Pulmonary artery endothelial cell (primary cell): ENCODE results near the gene NRROS. TPM values are rescaled to one million over a fixed set of nuclear protein-coding genes. Genes with fewer than 3 reads are reported as not detected.
"Not testable (repeated sequence)": the region's sequence is repeated elsewhere in the genome, so short reads cannot be mapped to it uniquely, and the experiment has no call there.

Source experiments
- DNase-seq: peaks from one replicate; pipeline ENCODE4 v3.0.0-alpha.2; 2011; ENCODE audit warnings: low read depth, low spot score
- total RNA-seq: library from RNA; depleted of rRNA; stranded (reverse); fragments of >200 nt; gene quantifications from 2 replicates; pipeline ENCODE4 v1.2.3, GENCODE V29; 2014

NRROS gene
- 2.0 and 4.8 TPM in 2 replicates for total RNA-seq

- no peak for DNase-seq
Measured at GRCh38 chr3:196639483-196640296, at the start of gene NRROS. Gene NRROS, plus strand, starts transcription at chr3:196639694. Its CDS starts 14,846 bp downstream, at chr3:196654540.

GRCh38 chr3:196590279-196590678 lies 49.2 kb upstream of the NRROS start:
- no peak for DNase-seq

GRCh38 chr3:196596355-196596754 lies 43.1 kb upstream of the NRROS start:
- DNase-seq: no peak

- not testable (repeated sequence) for DNase-seq
Measured at GRCh38 chr3:196597971-196598733, 41.3 kb upstream of the NRROS start.

GRCh38 chr3:196599734-196600128 lies 39.8 kb upstream of the NRROS start:
- DNase-seq: no peak

GRCh38 chr3:196600359-196600758 lies 39.1 kb upstream of the NRROS start:
- no peak for DNase-seq

- DNase-seq: no peak
Measured at GRCh38 chr3:196602673-196603072, 36.8 kb upstream of the NRROS start.

GRCh38 chr3:196603683-196604082 lies 35.8 kb upstream of the NRROS start:
- no peak for DNase-seq

- no peak for DNase-seq
Measured at GRCh38 chr3:196604548-196604947, 34.9 kb upstream of the NRROS start.

- no peak for DNase-seq
Measured at GRCh38 chr3:196608693-196609092, 30.8 kb upstream of the NRROS start.

GRCh38 chr3:196609343-196609775 lies 30.1 kb upstream of the NRROS start:
- DNase-seq: peak; percentile 52

GRCh38 chr3:196609805-196610515 lies 29.5 kb upstream of the NRROS start:
- DNase-seq: no peak

GRCh38 chr3:196611761-196612483 lies 27.6 kb upstream of the NRROS start:
- peak; percentile 26 for DNase-seq

GRCh38 chr3:196615234-196615633 lies 24.3 kb upstream of the NRROS start:
- DNase-seq: not testable (repeated sequence)

- DNase-seq: no peak
Measured at GRCh38 chr3:196617256-196617655, 22.2 kb upstream of the NRROS start.

GRCh38 chr3:196619223-196619622 lies 20.3 kb upstream of the NRROS start:
- DNase-seq: no peak

GRCh38 chr3:196619627-196620026 lies 19.9 kb upstream of the NRROS start:
- DNase-seq: not testable (repeated sequence)

GRCh38 chr3:196620161-196620604 lies 19.3 kb upstream of the NRROS start:
- DNase-seq: no peak

GRCh38 chr3:196620684-196621083 lies 18.8 kb upstream of the NRROS start:
- no peak for DNase-seq

GRCh38 chr3:196621611-196622010 lies 17.9 kb upstream of the NRROS start:
- no peak for DNase-seq
